NCI-H2196 treated with DMSO at 0.1 percent for 48 hours (cell line): ENCODE data around the gene RGS18.
"Not testable (repeated sequence)": the region's sequence is repeated elsewhere in the genome, so short reads cannot be mapped to it uniquely, and the experiment has no call there.

Source experiments
- DNase-seq: peaks from one replicate; lab custom pipeline; 2025; ENCODE audit not compliant: unreplicated experiment; lab: John Stamatoyannopoulos, UW

The RGS18 gene, protein sequence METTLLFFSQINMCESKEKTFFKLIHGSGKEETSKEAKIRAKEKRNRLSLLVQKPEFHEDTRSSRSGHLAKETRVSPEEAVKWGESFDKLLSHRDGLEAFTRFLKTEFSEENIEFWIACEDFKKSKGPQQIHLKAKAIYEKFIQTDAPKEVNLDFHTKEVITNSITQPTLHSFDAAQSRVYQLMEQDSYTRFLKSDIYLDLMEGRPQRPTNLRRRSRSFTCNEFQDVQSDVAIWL

DNA sequence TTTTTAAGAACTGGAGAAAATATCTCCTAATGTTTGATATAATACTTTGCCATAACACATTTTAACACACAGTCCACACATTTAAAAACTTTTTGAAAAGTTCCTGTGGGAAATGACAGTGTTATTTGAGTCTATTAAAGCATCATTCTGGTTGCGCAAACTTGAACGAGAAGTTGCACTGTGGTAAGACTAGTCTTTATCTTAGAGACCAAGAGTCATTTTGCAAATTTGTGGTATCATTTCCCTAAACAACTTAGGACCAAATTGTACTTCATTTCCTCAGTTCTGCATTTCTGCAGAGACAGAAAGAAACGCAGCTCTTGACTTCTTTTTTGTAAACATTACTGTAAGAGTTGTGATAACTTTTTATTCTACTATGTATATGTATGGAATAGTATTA is at the start of gene RGS18:
Gene RGS18 (plus strand): TSS at position 282 of the 400 bp plus-strand sequence. CDS start 176 bp downstream, outside the sequence.
- no peak for DNase-seq

DNA sequence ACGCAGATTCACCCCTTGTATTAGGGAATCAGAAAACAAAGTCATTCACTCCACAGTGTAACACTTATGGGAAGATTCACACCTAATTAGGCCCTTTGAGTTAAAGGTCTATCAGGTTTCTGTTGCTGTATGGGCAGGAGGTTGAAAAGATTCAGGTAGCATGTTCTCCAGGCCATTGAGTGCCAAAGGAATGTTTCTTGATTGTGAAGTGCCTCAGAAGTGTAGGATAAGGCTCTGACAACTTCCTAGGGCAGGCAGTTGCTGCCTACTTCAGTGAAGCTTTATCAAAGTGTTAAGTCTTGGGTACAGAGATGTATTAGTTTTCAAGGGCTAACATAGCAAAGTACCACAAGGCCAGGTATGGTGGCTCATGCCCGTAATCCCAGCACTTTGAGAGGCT is 48.7 kb upstream of the RGS18 start:
- DNase-seq: no peak

DNA sequence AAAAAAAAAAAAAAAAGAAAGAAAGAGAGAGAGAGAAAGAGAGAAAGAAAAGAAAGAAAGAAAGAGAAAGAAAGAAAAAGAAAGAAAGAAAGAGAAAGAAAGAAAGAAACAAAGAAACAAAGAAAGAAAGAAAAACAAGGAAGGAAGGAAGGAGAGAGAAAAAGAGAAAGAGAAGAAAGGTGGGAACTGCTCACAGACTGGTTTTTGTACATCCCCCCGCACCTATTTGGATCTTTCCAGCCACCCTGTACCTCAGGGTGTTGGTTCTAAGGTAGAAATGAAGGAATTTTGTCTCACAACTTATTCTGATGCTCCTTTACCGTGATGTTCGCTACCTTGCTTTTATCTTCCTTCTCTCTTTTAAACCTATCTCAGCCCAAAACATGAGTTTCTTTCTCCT is 43.3 kb upstream of the RGS18 start:
- DNase-seq: no peak

DNA sequence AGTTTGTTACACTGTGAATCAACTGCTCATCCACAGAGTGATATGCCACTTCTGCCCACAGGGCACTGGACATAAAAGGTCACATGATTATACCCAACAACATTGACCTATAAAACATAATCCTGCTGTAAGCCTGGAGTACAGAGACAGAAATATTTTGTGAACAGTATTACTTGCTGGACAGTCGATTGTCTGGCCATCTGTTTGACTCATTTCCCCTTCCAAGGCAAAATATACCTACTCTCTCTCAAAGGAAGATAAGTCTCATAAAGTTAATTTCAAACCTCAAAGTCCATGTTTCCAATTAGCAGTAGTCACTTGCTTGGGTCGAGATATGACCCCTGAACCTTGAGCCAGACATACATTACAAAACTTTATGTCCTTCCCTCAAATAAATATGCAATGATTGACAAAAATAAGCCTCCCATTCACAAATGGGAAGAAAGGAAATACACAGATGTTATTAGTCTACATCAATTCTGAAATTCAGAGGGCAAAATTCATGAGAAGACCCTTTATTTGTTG is 39.3 kb upstream of the RGS18 start:
- no peak for DNase-seq

DNA sequence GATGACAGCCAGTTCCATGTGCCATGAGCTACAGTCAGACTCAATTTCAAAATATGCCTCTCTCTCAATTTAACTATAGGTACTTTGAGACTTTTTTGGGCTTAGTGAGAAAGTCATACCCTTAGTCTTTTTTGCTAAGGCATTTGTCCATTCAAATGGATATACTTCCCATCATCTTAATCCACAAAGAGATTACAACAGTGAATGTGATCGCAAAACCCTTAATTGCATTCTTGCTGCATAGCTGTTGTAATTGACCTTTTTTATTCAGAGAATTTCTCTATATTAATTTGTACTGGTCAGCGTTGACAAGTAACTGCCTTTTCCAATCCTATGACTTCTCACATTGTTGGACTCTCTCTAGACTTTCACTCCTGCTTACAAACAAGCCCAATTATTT is 38.6 kb upstream of the RGS18 start:
- no peak for DNase-seq

DNA sequence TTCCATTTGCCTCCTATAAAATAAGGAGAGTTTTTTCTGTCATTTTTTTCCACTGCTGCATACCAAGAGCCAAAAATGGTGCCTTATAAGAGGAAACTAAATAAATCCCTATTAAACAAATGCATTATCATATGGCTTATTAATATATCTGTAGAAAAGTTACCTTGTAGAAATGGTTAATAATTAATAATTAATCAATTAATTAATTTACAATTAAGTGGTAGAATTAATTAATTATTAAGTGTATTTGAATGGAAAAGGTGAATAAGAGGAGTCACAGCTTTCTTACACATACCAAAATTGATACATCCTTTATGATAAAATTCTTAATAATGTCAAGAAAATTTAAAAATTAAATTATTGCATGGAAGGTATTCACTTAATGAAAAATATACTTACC is 35.6 kb upstream of the RGS18 start:
- DNase-seq: no peak

DNA sequence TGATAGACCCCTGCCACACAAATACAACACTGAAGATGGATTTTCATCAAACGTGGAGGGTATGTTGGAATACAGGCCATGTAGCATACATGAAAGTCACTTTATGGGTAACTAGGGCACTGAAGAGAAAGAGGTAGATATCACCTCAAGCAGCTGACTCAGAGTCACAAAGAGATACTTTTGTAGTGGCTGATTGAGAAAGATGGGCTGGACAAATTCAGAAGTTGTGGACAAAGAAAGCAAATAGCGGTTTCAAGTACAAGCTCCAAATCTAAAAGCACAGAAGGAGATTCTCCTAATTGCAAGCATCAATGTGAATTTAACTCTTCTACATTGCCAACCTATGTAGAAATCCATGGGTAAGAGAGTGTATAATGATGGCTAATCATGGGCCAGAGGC is 35.0 kb upstream of the RGS18 start:
- DNase-seq: no peak

DNA sequence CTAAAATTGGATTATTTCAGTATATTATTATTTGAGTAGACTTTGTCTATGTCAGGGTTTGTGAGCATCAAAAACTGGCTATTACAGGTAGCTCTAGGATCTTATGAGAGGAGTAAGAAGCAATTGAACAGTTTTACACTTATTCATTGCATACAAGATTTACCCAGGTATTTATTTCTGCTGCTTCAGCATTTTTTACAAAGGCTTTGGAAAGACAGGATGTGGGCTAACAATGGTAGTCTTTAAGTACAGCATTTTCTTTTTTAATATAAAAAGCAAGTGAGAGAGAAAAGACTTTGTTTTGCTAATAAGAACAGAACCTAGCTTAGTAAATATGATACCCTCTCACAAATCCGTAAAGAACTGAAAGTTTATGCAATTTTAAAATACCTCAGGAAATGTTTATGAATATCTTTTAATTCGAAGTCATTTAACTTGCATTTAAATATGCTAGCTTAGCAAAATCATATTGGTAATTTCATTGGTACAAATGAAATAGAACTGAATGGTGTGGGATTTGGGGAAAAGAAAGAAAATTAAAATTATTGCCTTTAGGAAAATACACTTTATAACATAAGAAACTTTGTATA is 32.1 kb upstream of the RGS18 start:
- no peak for DNase-seq

DNA sequence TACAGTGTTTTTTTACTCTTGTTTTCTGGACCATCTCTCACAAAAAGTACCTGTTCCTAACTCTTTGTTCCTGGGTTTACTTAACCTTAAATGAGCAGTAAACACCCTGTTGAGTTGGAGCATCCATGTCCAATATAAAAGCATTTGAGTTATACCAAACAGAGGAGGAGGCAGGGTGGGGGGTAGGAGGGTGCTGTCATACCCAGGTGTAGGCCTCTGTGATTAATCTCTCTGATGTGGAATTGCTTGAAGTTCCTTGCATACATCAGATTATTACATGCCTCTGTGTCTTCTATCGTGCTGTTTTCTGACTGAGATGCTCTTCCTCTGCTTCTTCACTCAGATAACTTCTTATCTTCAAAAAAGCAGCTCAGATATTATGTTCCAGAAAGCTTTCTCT is 28.1 kb upstream of the RGS18 start:
- no peak for DNase-seq

DNA sequence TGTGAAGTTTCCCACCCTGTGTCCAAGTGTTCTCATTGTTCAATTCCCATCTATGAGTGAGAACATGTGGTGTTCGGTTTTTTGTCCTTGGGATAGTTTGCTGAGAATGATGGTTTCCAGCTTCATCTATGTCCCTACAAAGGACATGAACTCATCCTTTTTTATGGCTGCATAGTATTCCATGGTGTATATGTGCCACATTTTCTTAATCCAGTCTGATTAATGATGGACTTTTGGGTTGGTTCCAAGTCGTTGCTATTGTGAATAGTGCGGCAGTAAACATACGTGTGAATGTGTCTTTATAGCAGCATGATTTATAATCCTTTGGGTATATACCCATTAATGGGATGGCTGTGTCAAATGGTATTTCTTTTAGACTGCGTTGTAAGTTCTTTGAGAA is 27.4 kb upstream of the RGS18 start:
- not testable (repeated sequence) for DNase-seq

DNA sequence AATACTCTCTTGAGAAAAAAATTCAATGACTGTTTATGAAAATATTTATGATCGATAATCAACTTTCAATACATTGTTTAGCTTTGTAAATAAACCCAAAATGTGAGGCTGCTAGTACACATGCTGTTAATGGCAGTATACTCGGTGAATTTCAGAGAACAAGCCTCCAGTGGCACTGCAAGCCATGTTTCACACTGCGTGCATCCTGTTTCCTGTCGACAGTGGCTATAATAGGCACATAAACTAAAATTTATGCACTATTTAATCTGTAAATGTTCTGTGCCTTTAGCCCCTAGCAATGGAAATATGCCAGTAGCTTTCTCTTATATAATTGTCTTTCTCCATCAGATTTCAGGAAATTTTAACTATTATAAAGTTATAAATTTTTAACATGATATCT is 26.3 kb upstream of the RGS18 start:
- DNase-seq: no peak

DNA sequence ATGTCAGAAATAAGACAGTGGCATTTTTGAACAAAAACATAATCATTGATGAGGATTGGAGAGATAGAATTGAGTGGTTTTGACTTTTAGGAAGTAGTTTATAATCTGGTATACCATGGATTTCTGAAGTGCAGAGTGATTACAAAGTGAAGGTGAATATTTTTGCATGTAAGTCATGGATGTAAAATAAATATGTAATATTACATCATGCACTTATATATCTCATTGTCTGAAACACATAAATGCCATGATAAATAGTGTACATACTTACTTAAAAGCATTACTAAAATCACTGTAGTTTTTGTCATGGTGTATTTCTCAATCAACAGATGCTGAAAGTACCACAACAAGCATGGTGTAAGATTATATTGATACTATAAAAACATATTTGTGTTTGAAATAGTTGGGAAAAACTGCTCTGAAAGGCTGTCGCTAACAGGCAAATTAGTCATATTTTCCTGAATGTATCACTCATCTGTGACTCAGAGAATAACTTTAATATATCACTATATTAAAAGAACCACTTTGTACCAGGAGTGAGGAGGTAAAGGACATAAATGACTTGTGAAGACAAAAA is 24.8 kb upstream of the RGS18 start:
- no peak for DNase-seq

DNA sequence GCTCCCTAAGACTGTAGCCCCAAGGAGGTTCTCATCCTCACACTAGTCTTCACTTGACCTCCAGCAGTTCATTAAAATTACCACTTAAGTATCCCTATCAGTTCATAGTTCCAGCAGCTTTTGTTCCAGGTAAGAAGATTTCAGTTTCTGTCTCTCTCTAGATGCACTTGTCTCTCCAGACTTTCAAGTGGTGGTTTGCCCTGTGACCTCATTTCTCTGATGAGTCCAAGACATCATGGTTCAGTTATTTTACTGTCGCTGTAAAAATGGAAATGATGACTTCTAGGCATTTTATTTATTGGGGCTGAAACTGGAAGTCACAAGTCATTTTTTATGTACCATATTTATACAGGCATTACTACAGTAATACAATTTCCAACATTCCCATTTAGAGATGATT is 17.9 kb upstream of the RGS18 start:
- no peak for DNase-seq

DNA sequence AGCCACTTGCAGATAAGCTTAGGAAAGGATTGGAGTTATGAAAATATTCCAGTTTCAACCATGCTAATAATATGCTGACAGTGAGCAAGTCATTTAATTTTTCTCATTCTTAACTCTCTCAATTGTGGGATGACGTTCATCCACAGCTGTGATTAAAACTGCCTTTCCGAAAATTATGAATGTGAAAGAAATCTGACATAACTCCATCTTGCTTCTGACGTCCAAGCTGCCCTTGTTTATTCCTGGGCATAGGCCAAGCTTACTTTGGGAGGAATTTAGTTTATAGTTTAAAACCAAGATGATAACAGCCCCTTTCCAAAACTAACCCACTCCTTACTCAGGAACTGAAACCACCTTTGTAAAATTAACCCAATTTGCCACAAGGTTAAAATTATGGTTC is 11.0 kb upstream of the RGS18 start:
- DNase-seq: no peak

DNA sequence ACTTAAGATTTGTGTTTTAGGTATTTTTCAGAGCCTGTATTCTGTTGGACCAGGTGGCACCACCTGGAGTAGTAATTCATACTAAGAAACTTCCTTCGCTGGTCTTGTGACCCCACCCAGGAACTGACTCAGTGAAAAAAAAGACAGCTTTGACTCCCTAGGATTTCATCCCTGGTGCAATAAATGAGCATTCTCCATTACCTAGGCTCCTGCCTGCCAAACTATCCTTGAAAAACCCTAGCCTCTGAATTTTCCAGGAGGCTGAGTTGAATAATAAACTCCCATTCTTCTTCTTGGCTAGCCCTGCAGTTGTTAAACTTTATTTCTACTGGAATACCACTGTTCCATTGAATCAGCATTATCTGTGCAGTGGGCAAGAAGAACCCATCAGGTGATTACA is 10.6 kb upstream of the RGS18 start:
- no peak for DNase-seq

DNA sequence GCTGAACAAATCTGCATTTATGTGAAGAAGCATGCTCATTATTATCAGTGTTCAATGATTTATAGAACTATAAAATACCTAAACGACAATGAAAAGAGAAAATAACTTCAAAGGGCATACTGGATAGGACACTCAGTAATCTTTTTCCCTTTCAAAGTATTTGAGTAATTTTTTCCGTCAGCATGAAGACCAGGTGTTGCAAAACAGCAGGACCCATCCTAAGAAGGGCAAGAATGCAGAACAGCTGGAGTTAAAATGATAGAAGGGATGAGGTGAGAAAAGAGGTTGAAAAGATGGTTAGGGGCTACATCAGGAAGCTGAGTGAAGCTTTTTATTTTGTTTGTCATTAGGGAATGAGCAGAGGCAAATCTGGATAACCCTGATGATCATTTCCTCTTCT is 7.1 kb upstream of the RGS18 start:
- DNase-seq: no peak

DNA sequence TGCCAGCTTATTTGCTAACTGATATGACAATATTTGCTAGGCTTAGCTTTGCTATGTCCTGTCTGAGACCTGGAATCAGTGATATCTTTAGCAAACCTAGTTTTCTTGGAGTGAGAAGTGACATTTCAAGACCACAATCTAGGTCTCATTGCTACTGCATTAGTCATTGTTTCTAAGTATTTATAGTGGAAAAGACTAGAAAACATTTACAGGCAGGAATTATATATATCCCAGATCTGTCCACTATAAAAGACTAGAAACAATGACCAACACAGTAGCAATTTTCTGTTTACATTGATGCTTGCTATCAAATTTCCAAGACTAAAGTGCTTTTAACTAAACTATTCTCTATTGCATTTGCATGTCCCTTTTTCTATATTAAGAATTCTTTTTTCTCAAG is 5.0 kb upstream of the RGS18 start:
- DNase-seq: no peak

DNA sequence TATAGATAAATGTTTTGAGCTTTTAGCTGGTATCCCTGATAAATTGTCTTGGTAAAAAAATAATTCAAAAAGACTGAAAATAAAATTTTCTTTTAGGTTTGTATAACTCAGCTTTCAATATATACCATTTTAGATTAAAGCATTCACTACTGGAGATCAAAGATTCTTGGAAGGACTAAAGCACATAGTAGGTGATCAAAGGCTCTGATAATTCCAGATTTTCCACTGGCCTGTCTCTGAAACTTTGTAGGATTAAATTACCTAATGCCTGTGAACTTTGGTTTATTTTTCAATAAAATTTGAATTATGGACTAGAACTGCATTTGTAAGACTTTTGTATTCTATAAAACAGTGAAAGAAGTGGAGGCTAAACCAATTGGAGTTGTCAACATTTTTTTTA is 1.2 kb upstream of the RGS18 start:
- no peak for DNase-seq

DNA sequence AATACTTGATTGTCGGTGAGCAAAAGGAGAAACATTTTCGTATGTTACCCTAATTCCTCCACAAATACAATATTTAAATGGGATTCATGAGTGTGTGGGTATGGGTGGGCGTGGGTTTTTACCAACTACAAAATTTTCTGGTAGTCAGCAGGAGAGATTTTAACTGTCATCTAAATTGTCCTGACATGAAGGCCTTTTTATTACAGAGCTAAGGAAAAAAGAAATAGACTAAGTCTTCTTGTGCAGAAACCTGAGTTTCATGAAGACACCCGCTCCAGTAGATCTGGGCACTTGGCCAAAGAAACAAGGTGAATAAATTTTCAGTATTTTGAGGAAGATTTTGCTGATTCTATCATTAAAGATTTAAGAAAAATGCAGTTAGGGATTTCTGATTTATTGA is 752 bp downstream of the RGS18 start:
- DNase-seq: no peak

DNA sequence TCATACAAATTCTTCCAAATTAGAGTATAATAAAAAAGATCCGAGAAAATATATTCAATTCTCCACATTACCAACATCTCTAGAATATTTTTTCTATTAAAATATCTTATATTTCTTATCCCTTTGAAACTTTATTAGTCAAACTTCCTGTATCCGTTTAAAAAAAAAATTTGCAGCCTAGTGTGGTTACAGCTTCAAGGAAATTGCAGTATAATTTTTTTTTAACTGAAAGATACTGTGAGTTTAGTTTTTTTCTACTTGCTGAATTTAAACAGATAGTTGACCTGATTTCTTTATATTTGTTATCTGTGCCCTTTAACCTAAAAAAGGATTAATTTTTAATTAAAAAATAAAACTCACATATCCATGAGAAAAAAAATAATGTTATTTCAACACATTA is 1.5 kb downstream of the RGS18 start:
- no peak for DNase-seq

DNA sequence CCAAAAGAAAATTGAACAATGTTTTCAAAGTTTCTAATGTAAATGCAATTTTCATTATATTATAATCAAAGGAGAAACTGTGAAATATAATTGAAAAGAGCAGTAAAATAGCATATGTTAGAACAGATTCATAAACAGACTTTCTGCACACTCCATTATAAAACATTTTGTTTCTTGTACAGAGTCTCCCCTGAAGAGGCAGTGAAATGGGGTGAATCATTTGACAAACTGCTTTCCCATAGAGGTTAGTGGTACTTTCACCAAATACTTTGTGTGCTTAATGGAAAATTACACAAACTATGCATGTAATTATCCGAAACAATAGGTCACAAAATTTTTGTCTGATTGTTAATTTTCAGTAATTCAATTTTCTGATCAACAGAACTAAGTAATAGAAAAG is 1.9 kb downstream of the RGS18 start:
- DNase-seq: no peak

DNA sequence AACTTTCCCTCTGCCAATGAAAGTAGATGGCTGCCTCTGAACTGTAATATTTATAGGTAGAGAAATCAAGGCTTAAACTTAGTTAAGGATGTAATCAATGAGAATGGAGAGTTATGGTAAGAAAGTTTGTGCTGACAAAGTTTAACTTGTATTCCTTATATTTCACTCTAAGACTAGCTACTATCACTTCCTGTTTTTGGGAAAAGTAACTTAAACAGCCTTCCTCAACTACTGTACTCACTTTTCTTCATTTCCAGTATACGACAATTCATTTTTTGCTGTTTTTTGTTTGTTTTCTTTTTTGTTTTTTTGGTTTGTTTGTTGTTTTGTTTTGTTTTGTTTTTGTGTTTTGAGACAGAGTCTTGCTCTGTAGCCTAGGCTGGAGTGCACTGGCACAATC is 3.7 kb downstream of the RGS18 start:
- no peak for DNase-seq

DNA sequence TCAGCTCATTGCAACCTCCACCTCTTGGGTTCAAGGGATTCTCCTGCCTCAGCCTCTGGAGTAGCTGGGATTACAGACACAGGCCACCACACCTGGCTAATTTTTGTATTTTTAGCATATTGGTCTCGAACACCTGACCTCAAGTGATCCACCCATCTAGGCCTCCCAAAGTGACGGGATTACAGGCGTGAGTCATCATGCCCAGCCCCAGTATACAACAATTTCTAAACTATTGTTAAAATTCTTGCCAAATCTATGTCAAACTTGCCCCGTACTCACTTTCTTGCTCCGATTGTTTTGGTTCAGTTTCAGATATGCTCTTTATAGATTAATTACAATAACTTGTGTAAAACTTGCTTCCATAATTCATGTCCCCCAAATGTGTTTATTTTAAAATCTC is 4.1 kb downstream of the RGS18 start:
- no peak for DNase-seq
